Measurements from ENCODE around the gene TTLL5.

TTLL5 gene

DNA sequence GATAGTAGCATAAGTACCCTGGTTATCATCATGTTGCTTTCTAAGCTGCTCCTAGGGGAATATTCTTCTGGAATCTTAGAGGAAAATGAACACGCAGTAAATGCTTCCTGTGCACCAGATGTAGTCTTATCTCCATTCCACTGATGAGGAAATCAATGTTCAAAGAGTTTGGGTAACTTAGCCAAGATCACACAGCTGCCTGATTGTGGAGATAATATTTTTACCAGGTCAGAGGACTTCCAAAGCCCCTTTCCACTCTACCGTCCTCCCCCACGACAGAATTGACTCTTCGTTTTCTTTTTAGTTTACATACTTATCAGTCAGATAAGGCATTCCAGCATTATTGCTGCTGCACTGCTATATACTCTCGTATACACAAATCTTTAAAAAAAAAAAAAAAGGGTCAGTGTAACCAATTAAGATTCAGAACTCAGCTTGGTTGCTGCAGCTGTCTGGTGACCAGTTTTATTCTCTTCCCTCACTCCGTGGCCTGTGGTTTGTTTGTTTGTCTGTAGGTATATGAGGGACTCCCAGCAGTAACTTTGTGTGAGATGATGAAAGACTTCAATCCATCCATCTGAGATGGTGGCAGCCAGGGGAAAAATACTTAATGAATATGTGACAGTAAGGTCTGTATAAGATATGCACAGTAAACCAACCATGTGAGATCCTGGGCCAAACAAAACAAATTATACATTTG is 210.3 kb downstream of the TTLL5 start:
- no peak overlapping the region for H3K27ac ChIP-seq
- no peak overlapping the region for H3K4me3 ChIP-seq (ENCODE audit: low read depth, low read length)
- no peak overlapping the region for H3K4me2 ChIP-seq (ENCODE audit: low read length)
- no peak overlapping the region for H2AFZ ChIP-seq
- TF ChIP-seq, protein P1, sequence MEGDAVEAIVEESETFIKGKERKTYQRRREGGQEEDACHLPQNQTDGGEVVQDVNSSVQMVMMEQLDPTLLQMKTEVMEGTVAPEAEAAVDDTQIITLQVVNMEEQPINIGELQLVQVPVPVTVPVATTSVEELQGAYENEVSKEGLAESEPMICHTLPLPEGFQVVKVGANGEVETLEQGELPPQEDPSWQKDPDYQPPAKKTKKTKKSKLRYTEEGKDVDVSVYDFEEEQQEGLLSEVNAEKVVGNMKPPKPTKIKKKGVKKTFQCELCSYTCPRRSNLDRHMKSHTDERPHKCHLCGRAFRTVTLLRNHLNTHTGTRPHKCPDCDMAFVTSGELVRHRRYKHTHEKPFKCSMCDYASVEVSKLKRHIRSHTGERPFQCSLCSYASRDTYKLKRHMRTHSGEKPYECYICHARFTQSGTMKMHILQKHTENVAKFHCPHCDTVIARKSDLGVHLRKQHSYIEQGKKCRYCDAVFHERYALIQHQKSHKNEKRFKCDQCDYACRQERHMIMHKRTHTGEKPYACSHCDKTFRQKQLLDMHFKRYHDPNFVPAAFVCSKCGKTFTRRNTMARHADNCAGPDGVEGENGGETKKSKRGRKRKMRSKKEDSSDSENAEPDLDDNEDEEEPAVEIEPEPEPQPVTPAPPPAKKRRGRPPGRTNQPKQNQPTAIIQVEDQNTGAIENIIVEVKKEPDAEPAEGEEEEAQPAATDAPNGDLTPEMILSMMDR (IDR thresholded peaks at IDR 0.05): no peak
- no peaks in the 10 kb centered on the region for H3K79me2 ChIP-seq
- no peak overlapping the region for H3K9ac ChIP-seq
- H3K4me1 ChIP-seq: peaks cover 5% of the 10 kb centered on the region
- no peaks in the 10 kb centered on the region for H3K9me3 ChIP-seq (ENCODE audit: control insufficient read depth, low read length)
- no peaks in the 10 kb centered on the region for H3K36me3 ChIP-seq (ENCODE audit: control insufficient read depth, insufficient read depth, low read length)
- H3K27me3 ChIP-seq (ENCODE audit: control insufficient read depth, insufficient read depth, low read length): no peaks in the 10 kb centered on the region

DNA sequence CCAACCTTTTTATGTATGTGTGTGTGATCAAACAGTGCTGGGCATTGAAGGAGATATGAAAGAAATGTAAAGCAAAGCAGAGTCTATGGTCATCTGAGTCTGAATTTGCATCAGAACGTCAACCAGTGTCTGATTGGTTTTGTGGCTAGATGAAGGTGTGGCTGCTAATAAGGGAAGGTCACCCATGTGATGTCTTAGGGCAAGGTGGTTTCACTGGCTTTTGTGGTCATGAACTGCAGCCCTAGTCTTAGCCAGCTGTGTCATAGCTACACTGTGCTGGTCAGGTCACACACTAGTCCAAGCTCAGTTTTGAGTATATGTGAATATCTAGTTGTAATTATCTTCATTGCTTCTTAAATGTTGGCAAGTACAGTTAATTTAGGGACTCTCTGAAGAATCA is 214.9 kb downstream of the TTLL5 start:
- H3K4me1 ChIP-seq: peaks cover 5% of the 10 kb centered on the region
- TF ChIP-seq, protein P1 (IDR thresholded peaks at IDR 0.05): no peak
- no peak overlapping the region for H3K4me3 ChIP-seq (ENCODE audit: low read depth, low read length)
- no peaks in the 10 kb centered on the region for H3K27me3 ChIP-seq (ENCODE audit: control insufficient read depth, insufficient read depth, low read length)
- no peak overlapping the region for H3K4me2 ChIP-seq (ENCODE audit: low read length)
- H2AFZ ChIP-seq: no peak overlapping the region
- H3K9me3 ChIP-seq (ENCODE audit: control insufficient read depth, low read length): no peaks in the 10 kb centered on the region
- no peaks in the 10 kb centered on the region for H3K36me3 ChIP-seq (ENCODE audit: control insufficient read depth, insufficient read depth, low read length)
- no peak overlapping the region for H3K27ac ChIP-seq
- no peaks in the 10 kb centered on the region for H3K79me2 ChIP-seq
- H3K9ac ChIP-seq: no peak overlapping the region

DNA sequence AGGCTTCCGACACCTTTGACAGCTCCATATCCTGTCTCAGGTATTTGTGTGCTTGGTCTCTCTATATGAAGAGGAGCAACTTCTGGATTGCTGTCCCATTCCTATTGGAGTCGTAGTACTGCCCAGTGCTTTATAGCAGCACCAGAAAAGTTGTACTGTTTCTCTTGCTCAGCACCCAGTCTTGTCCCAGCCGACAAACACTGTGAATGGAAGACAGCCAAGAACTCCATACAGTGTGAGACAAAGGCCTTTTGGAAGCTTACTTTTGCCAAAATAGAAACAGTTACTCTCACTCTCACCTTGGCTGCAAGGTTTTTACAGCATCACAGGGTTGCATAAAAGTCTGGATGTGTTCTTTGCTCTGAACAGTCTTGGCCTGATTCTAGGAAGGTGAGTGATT is 215.5 kb downstream of the TTLL5 start:
- no peak overlapping the region for H3K27ac ChIP-seq

DNA sequence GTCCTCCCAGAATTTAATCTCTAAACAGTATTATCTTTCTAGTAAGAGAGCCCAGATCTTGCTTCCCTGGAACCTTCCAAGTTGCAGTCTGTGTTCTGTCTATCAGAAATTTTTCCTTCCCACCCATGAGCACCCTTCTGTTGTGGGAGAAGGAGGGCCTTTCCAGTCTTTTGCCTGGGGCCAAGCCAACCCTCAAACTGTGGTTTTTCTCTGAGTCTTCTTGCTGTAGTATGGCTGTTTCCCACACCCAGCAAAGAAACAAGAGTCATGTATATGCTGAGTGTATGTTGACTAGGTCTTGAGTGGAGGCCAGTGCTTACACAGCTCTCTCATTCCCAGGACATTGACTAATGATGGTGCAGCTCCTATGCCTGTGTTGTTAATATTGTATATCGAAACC is 216.2 kb downstream of the TTLL5 start:
- Histone ChIP-seq H3K27ac (no peak overlapping the region), H3K36me3 (ENCODE audit: control insufficient read depth, insufficient read depth, low read length) (no peaks in the 10 kb centered on the region)
- TF ChIP-seq, protein P1 (IDR thresholded peaks at IDR 0.05): no peak

More for the DNA sequence above, 215.5 kb downstream of the TTLL5 start:
- Histone ChIP-seq H3K27me3 (ENCODE audit: control insufficient read depth, insufficient read depth, low read length) (no peaks in the 10 kb centered on the region), H3K4me3 (ENCODE audit: low read depth, low read length) (no peak overlapping the region), H3K36me3 (ENCODE audit: control insufficient read depth, insufficient read depth, low read length) (no peaks in the 10 kb centered on the region), H3K9me3 (ENCODE audit: control insufficient read depth, low read length) (no peaks in the 10 kb centered on the region), H3K9ac (no peak overlapping the region), H3K4me2 (ENCODE audit: low read length) (no peak overlapping the region), H3K79me2 (no peaks in the 10 kb centered on the region), H2AFZ (no peak overlapping the region), H3K4me1 (peaks cover 4% of the 10 kb centered on the region)
- TF ChIP-seq, protein P1 (IDR thresholded peaks at IDR 0.05): no peak

DNA sequence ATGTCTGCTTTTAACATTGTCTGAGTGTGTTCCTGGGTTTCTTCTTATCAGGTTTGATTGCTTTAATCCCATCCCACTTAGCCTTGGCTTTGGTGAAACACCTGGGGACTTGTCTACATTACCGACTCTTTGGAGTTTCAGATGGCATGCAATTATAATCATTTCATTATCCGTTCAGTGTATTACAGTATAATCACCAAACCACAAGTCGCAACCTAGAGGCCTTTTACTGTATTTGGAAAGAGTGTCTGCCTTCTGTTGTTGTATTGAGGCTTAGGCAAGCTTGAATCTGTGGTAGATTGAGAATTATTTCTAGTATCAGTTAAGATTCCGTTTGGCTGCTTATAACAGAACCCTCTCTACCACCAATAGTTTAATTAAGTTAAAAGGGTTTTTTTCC is 216.8 kb downstream of the TTLL5 start:
- H3K4me1 ChIP-seq: no peaks in the 10 kb centered on the region
- no peak overlapping the region for H3K4me3 ChIP-seq (ENCODE audit: low read depth, low read length)
- H3K4me2 ChIP-seq (ENCODE audit: low read length): no peak overlapping the region
- no peaks in the 10 kb centered on the region for H3K79me2 ChIP-seq
- no peak overlapping the region for H3K9ac ChIP-seq
- TF ChIP-seq, protein P1 (IDR thresholded peaks at IDR 0.05): no peak
- H2AFZ ChIP-seq: no peak overlapping the region
- H3K27ac ChIP-seq: no peak overlapping the region
- no peaks in the 10 kb centered on the region for H3K36me3 ChIP-seq (ENCODE audit: control insufficient read depth, insufficient read depth, low read length)
- no peaks in the 10 kb centered on the region for H3K9me3 ChIP-seq (ENCODE audit: control insufficient read depth, low read length)
- H3K27me3 ChIP-seq (ENCODE audit: control insufficient read depth, insufficient read depth, low read length): no peaks in the 10 kb centered on the region

More for the DNA sequence above, 216.2 kb downstream of the TTLL5 start:
- no peak overlapping the region for H3K9ac ChIP-seq
- H3K27me3 ChIP-seq (ENCODE audit: control insufficient read depth, insufficient read depth, low read length): no peaks in the 10 kb centered on the region
- H3K9me3 ChIP-seq (ENCODE audit: control insufficient read depth, low read length): no peaks in the 10 kb centered on the region
- H2AFZ ChIP-seq: no peak overlapping the region
- H3K4me2 ChIP-seq (ENCODE audit: low read length): no peak overlapping the region
- H3K79me2 ChIP-seq: no peaks in the 10 kb centered on the region
- no peaks in the 10 kb centered on the region for H3K4me1 ChIP-seq
- H3K4me3 ChIP-seq (ENCODE audit: low read depth, low read length): no peak overlapping the region

All from parathyroid adenoma (tissue), 2 donors.